Trophoblast cell (in vitro differentiated cells and primary cell): ENCODE data around the gene TTC28.
A peak's percentile ranks its signal among the peaks of the same experiment; 100 is the strongest.

Experiments used
- DNase-seq, 2 donors: peaks; one replicate each; pipeline ENCODE4 v3.0.0-alpha.2; 2016
- H2AFZ ChIP-seq: 2 replicates; pipeline ENCODE4 v1.6.1; 2013; ENCODE audit warnings: low read length, moderate library complexity, mild to moderate bottlenecking; ENCODE audit not compliant: insufficient read depth, poor library complexity
- H2AK5ac ChIP-seq: 2 replicates; pipeline ENCODE4 v1.6.1; 2013; ENCODE audit warnings: mild to moderate bottlenecking, low read length
- H2BK120ac ChIP-seq: 2 replicates; pipeline ENCODE4 v1.6.1; 2013; ENCODE audit warnings: low read length, mild to moderate bottlenecking, moderate library complexity; ENCODE audit not compliant: insufficient read depth, poor library complexity
- H2BK12ac ChIP-seq: 2 replicates; pipeline ENCODE4 v1.6.1; 2013; ENCODE audit warnings: mild to moderate bottlenecking, low read length, moderate library complexity
- H2BK5ac ChIP-seq: 2 replicates; pipeline ENCODE4 v1.6.1; 2013; ENCODE audit warnings: low read length, low read depth, moderate library complexity, mild to moderate bottlenecking; ENCODE audit not compliant: poor library complexity
- H3K14ac ChIP-seq: 2 replicates; pipeline ENCODE4 v1.6.1; 2013; ENCODE audit warnings: mild to moderate bottlenecking, low read length
- H3K18ac ChIP-seq: 2 replicates; pipeline ENCODE4 v1.6.1; 2013; ENCODE audit warnings: mild to moderate bottlenecking, low read length
- H3K23ac ChIP-seq: 2 replicates; pipeline ENCODE4 v1.6.1; 2013; ENCODE audit warnings: low read length
- H3K27ac ChIP-seq: 2 replicates; pipeline ENCODE4 v1.5.1; 2013; ENCODE audit warnings: low read depth, mild to moderate bottlenecking, inconsistent platforms, low read length, moderate library complexity
- H3K27me3 ChIP-seq: 2 replicates; pipeline ENCODE4 v1.6.1; 2013; ENCODE audit warnings: inconsistent platforms, mild to moderate bottlenecking, low read length, moderate library complexity; ENCODE audit not compliant: insufficient read depth
- H3K36me3 ChIP-seq, 2 experiments: 1 replicate in 1 of 2; 2 replicates in 1 of 2; pipeline ENCODE4 v1.6.1; 2013; ENCODE audit warnings: low read length in 2 of 2, mild to moderate bottlenecking in 2 of 2, moderate library complexity in 1 of 2; ENCODE audit not compliant: insufficient read depth in 2 of 2, control insufficient read depth in 1 of 2
- H3K4ac ChIP-seq: 2 replicates; pipeline ENCODE4 v1.6.1; 2013; ENCODE audit warnings: low read depth, mild to moderate bottlenecking, low read length, moderate library complexity
- H3K4me1 ChIP-seq, 2 experiments: 1 replicate in 1 of 2; 2 replicates in 1 of 2; pipeline ENCODE4 v1.6.1; 2013; ENCODE audit warnings: low read length in 2 of 2, mild to moderate bottlenecking in 2 of 2, moderate library complexity in 1 of 2; ENCODE audit not compliant: insufficient read depth in 2 of 2, control insufficient read depth in 1 of 2
- H3K4me2 ChIP-seq: 2 replicates; pipeline ENCODE4 v1.6.1; 2013; ENCODE audit warnings: inconsistent platforms, mild to moderate bottlenecking, low read length, moderate library complexity
- H3K4me3 ChIP-seq: 2 replicates; pipeline ENCODE4 v1.5.1; 2013; ENCODE audit warnings: mild to moderate bottlenecking, low read depth, low read length, inconsistent platforms
- H3K79me1 ChIP-seq: one replicate; pipeline ENCODE4 v1.6.1; 2013; ENCODE audit warnings: low read length
- H3K79me2 ChIP-seq: 2 replicates; pipeline ENCODE4 v1.6.1; 2013; ENCODE audit warnings: low read length, mild to moderate bottlenecking; ENCODE audit not compliant: control insufficient read depth, insufficient read depth, poor library complexity
- H3K9ac ChIP-seq: 2 replicates; pipeline ENCODE4 v1.6.1; 2013; ENCODE audit warnings: mild to moderate bottlenecking, low read length
- H3K9me3 ChIP-seq: 2 replicates; pipeline ENCODE4 v1.6.1; 2013; ENCODE audit warnings: low read depth, mild to moderate bottlenecking, control low read depth, inconsistent platforms, low read length; ENCODE audit not compliant: insufficient read depth
- H4K12ac ChIP-seq: 2 replicates; pipeline ENCODE4 v1.6.1; 2013; ENCODE audit warnings: low read depth, mild to moderate bottlenecking, low read length, moderate library complexity
- H4K8ac ChIP-seq: 2 replicates; pipeline ENCODE4 v1.6.1; 2013; ENCODE audit warnings: low read depth, mild to moderate bottlenecking, low read length, moderate library complexity
- H4K91ac ChIP-seq: one replicate; pipeline ENCODE4 v1.6.1; 2013; ENCODE audit warnings: low read depth, mild to moderate bottlenecking, low read length, moderate library complexity
- WGBS: extraction: QIAGEN DNeasy Blood & Tissue Kit; methylation state at CpG from one replicate; pipeline ENCODE4 v1.1.7; 2013; ENCODE audit warnings: missing lambda C conversion rate; ENCODE audit not compliant: insufficient read length, insufficient coverage; ENCODE audit errors: extremely low coverage; 5-methylcytosine and 5-hydroxymethylcytosine counted together

Gene TTC28

DNA sequence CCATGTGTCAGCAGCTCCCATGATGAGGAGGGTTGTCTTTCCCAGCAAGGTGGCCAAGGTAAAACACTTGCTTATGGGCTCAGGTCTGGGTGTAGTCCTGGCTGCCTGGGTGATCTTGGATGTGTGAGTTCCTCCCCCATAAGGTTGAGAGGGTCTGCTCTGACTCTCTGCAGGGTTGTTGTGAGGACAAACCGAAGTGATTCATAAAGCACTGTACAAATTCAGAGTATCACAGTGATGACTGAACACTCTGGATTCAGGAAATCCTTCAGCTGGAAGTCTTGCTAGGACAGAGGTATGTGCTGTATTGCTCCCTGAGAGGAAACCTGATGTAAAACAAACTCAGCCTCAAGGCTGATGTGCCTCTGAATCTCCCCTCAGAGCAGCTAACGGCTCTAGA lies 539.7 kb downstream of the TTC28 start:
- Histone ChIP-seq H4K8ac (no peak overlapping the region), H3K79me2 (no peaks in the 10 kb centered on the region), H3K27me3 (no peaks in the 10 kb centered on the region), H2AFZ (no peak overlapping the region), H3K79me1 (no peaks in the 10 kb centered on the region), H3K14ac (no peak overlapping the region), H2BK5ac (no peak overlapping the region), H2BK12ac (no peak overlapping the region), H2AK5ac (no peak overlapping the region), H3K4ac (no peak overlapping the region), H3K9ac (no peak overlapping the region), H3K4me2 (no peak overlapping the region), H3K23ac (no peak overlapping the region), H3K27ac (no peak overlapping the region), H3K4me1 (peaks cover 0 to 9% of the 10 kb centered on the region in 2 experiments), H3K9me3 (no peaks in the 10 kb centered on the region), H3K36me3 (no peaks in the 10 kb centered on the region), H2BK120ac (no peak overlapping the region), H4K12ac (no peak overlapping the region), H4K91ac (no peak overlapping the region), H3K4me3 (no peak overlapping the region), H3K18ac (no peak overlapping the region)
- no CpG with 5 or more reads among the region's 2 CpGs for WGBS
- peak; percentile 15 to 51 for DNase-seq

DNA sequence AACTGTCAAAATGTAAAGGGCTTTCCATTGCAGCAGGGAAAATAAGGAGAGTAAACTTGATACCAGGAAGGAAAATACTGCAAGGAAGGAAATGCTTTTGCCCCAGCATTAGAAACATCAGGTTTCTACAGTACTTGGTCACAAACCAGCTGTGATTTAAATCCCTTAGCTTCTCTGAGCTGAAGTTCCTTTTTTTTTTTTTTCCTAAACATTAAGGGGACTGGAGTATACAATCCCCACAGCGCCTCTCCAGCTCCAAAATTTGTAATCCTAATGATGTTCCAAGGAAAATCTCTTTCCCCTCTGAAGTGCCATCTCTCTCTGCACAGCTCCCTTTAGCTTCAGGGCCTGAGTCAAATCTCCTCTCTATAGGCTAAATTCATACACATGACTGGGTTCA lies 540.1 kb downstream of the TTC28 start:
- Histone ChIP-seq H4K12ac (no peak overlapping the region), H3K9me3 (no peaks in the 10 kb centered on the region), H2BK12ac (no peak overlapping the region), H3K23ac (no peak overlapping the region), H3K4me3 (no peak overlapping the region), H2BK120ac (no peak overlapping the region), H3K9ac (no peak overlapping the region), H3K18ac (no peak overlapping the region), H2AK5ac (no peak overlapping the region), H3K14ac (no peak overlapping the region), H4K91ac (no peak overlapping the region), H3K36me3 (no peaks in the 10 kb centered on the region), H2AFZ (no peak overlapping the region), H3K79me2 (no peaks in the 10 kb centered on the region), H3K27me3 (no peaks in the 10 kb centered on the region), H3K4me2 (no peak overlapping the region), H4K8ac (no peak overlapping the region), H2BK5ac (no peak overlapping the region), H3K4me1 (peaks cover 0 to 9% of the 10 kb centered on the region in 2 experiments), H3K4ac (no peak overlapping the region), H3K27ac (no peak overlapping the region), H3K79me1 (no peaks in the 10 kb centered on the region)
- no CpG with 5 or more reads among the region's 1 CpG for WGBS
- no peak for DNase-seq

DNA sequence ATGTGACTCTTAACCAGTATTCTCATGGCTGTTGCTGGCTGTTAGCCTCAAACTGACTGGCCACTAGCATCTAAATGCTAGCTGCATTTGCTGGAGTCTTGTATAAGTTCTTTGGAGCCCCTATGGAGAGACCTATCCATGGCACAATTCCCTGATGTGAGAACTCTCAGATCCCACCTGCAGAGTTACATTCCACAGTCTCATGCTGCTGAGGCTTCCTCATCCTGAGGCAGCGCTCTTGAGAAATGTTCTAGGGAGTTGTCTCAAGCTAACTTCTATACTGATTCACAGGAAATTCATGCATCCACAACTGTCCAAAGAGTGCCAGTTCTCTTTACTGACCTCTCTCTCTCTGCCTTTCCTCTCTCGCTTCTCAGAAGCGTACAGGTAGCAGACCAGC lies 542.6 kb downstream of the TTC28 start:
- Histone ChIP-seq H2BK120ac (no peak overlapping the region), H3K9ac (no peak overlapping the region), H3K79me1 (no peaks in the 10 kb centered on the region), H3K4me1 (peaks cover 0 to 6% of the 10 kb centered on the region in 2 experiments), H3K4me3 (no peak overlapping the region), H2AK5ac (no peak overlapping the region), H3K79me2 (no peaks in the 10 kb centered on the region), H4K8ac (no peak overlapping the region), H3K14ac (no peak overlapping the region), H3K27ac (no peak overlapping the region), H3K36me3 (no peaks in the 10 kb centered on the region), H2AFZ (no peak overlapping the region), H3K18ac (no peak overlapping the region), H4K12ac (no peak overlapping the region), H3K4me2 (no peak overlapping the region), H3K27me3 (no peaks in the 10 kb centered on the region), H3K9me3 (peaks cover 4% of the 10 kb centered on the region), H2BK12ac (no peak overlapping the region), H2BK5ac (no peak overlapping the region), H4K91ac (no peak overlapping the region), H3K23ac (no peak overlapping the region), H3K4ac (no peak overlapping the region)
- WGBS, result no CpG with 5 or more reads among the region's 3 CpGs
- peak; percentile 71 to 76 for DNase-seq

DNA sequence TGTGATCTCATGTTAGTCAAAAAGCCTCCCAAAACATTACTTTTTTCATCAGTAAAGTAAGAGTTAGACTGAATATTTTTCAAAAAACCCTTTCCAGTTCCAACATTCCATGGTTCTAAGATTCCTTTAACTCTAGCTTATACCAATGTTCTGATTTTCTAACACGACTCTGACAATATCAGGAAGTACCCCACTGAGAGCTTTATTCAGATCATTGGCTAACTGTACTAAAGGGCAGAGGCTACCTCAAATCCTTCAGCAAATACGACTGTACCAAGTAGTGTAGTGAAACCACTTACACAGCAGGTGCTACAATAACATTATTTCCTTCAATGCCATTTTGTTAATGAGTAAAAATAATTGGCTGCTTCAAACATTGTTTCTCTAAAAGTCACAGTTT lies 547.2 kb downstream of the TTC28 start:
- no peak overlapping the region for H3K23ac ChIP-seq
- no peak overlapping the region for H4K91ac ChIP-seq
- no peak overlapping the region for H3K27ac ChIP-seq
- H2BK12ac ChIP-seq, result no peak overlapping the region
- H3K79me2 ChIP-seq, result no peaks in the 10 kb centered on the region
- no peak overlapping the region for H2AFZ ChIP-seq
- H3K9me3 ChIP-seq, result peaks cover 4% of the 10 kb centered on the region
- no peak overlapping the region for H2BK5ac ChIP-seq
- no peaks in the 10 kb centered on the region for H3K27me3 ChIP-seq
- H3K79me1 ChIP-seq, result no peaks in the 10 kb centered on the region
- H4K12ac ChIP-seq, result no peak overlapping the region
- no peak overlapping the region for H3K4me2 ChIP-seq
- no peak overlapping the region for H3K4me3 ChIP-seq
- DNase-seq, result no peak
- H3K14ac ChIP-seq, result no peak overlapping the region
- H3K36me3 ChIP-seq, result no peaks in the 10 kb centered on the region
- H3K4me1 ChIP-seq, result no peaks in the 10 kb centered on the region
- no peak overlapping the region for H2AK5ac ChIP-seq
- H2BK120ac ChIP-seq, result no peak overlapping the region
- H3K9ac ChIP-seq, result no peak overlapping the region
- no peak overlapping the region for H3K18ac ChIP-seq
- H4K8ac ChIP-seq, result no peak overlapping the region
- no peak overlapping the region for H3K4ac ChIP-seq
- WGBS, result no CpG with 5 or more reads among the region's 2 CpGs
